Thyroid gland (tissue), 4 donors: Measurements from ENCODE around the gene SEC31A.

Experiments
- CTCF ChIP-seq, 6 experiments: fragments of 200-600 bp in 3 of 6; fragments of 450-650 bp in 3 of 6; sonication (generic) in 3 of 6; IDR thresholded peaks; one replicate each; pipeline ENCODE4 v1.5.1; 2016 to 2019; ENCODE audit warnings: antibody characterized with exemption in 6 of 6, mild to moderate bottlenecking in 2 of 6, inconsistent platforms in 1 of 6, moderate library complexity in 1 of 6
- POLR2A ChIP-seq, 2 donors: fragments of 450-650 bp; IDR thresholded peaks; one replicate each; pipeline ENCODE4 v1.6.1; 2017; ENCODE audit warnings: antibody characterized with exemption in 2 of 2, mild to moderate bottlenecking in 2 of 2, moderate library complexity in 1 of 2

- TF ChIP-seq CTCF (IDR thresholded peaks at IDR 0.05) = no peak
- no peak for TF ChIP-seq POLR2A (IDR thresholded peaks at IDR 0.05)
Measured at GRCh38 chr4:82866706-82867385, 24.1 kb downstream of the SEC31A start.
